Upper lobe of left lung (tissue), 4 donors: ENCODE results near the gene PLXNB1.
A peak's percentile ranks its signal among the peaks of the same experiment; 100 is the strongest.

Experiments used
- POLR2A ChIP-seq, 4 donors: fragments of 450-650 bp; IDR thresholded peaks; one replicate each; pipeline ENCODE4 v1.5.1; 2016 to 2017; ENCODE audit warnings: antibody characterized with exemption in 4 of 4, mild to moderate bottlenecking in 2 of 4
- POLR2AphosphoS5 ChIP-seq, 2 donors: sonication (generic); formaldehyde crosslinking; IDR thresholded peaks; one replicate each; pipeline ENCODE4 v1.5.1; 2017; ENCODE audit warnings: antibody characterized with exemption in 2 of 2
- TF ChIP-seq, protein P1 (sequence below), 6 experiments: fragments of 450-650 bp in 4 of 6; fragments of 200-600 bp in 2 of 6; sonication (generic) in 2 of 6; IDR thresholded peaks; one replicate each; pipeline ENCODE4 v1.5.1; 2016 to 2019; ENCODE audit warnings: antibody characterized with exemption in 6 of 6

- TF ChIP-seq, protein P1, sequence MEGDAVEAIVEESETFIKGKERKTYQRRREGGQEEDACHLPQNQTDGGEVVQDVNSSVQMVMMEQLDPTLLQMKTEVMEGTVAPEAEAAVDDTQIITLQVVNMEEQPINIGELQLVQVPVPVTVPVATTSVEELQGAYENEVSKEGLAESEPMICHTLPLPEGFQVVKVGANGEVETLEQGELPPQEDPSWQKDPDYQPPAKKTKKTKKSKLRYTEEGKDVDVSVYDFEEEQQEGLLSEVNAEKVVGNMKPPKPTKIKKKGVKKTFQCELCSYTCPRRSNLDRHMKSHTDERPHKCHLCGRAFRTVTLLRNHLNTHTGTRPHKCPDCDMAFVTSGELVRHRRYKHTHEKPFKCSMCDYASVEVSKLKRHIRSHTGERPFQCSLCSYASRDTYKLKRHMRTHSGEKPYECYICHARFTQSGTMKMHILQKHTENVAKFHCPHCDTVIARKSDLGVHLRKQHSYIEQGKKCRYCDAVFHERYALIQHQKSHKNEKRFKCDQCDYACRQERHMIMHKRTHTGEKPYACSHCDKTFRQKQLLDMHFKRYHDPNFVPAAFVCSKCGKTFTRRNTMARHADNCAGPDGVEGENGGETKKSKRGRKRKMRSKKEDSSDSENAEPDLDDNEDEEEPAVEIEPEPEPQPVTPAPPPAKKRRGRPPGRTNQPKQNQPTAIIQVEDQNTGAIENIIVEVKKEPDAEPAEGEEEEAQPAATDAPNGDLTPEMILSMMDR (IDR thresholded peaks at IDR 0.05): peak in 3 of 6 experiments; percentile 11 to 18 (median 12)
- TF ChIP-seq POLR2A (IDR thresholded peaks at IDR 0.05) (peak; percentile 60 to 97 (median 92)), POLR2AphosphoS5 (IDR thresholded peaks at IDR 0.05) (peak; percentile 99)
Observed at GRCh38 chr3:48439820-48440589, 10.1 kb upstream of the PLXNB1 start, which contains the start of the genes CCDC51 and TMA7.
